ENCODE measurements around the gene NOL9. TPM values are rescaled to one million over a fixed set of nuclear protein-coding genes. Genes with fewer than 3 reads are reported as not detected.

The NOL9 gene
- total and polyA plus RNA-seq, 9 of the 15 experiments (the other 6 are each of a cell fraction or from before 2014, with no cell fraction given), result 5.6 to 76.5 (median 47.3) TPM

DNA sequence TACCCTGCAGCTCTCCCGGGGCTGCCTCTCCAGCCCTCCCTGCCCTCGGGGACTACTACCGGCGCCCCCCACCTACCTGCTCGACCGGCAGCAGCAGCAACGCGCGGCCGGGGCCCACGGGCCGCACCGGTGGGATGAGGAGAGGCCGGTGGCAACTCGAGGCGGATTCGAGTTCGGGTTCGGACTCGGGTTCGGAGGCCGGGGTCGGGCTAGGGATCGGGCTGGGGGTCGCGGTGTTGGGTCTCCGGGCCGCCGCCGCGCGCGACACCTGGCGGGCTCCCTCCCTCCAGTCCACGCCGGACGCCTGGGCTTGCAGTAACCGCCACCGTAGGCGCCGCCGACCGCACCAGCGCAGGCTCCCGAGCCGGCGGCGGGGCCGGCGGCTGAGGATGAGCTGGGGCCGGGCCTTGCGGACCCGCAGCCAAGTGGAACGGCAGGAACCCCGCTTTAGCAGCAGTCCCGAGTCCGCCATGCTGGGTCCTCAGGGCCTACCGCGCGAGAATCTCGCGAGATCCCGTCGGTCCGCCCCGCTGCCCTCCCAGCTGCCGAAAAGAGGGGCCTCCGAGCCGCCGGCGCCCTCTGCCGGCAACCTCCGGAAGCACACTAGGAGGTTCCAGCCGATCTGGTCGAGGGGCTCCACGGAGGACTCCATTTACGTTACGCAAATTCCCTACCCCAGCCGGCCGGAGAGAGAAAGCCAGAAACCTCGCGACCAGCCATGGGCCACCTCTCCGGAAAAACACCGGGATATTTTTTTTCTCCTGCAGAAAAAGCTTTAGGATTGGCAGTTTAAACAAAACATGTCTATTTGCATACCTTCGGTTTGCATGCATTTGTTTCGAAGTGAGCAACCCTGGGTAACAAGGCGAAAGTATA, at the start of gene NOL9 (continued):
- no peak for TF ChIP-seq ZNF146 (CRISPR knock-in tag; IDR thresholded peaks at IDR 0.05; ENCODE audit: unreplicated experiment)
- TF ChIP-seq ZNF507 (tag; conservative IDR thresholded peaks at IDR 0.05), result no peak

DNA sequence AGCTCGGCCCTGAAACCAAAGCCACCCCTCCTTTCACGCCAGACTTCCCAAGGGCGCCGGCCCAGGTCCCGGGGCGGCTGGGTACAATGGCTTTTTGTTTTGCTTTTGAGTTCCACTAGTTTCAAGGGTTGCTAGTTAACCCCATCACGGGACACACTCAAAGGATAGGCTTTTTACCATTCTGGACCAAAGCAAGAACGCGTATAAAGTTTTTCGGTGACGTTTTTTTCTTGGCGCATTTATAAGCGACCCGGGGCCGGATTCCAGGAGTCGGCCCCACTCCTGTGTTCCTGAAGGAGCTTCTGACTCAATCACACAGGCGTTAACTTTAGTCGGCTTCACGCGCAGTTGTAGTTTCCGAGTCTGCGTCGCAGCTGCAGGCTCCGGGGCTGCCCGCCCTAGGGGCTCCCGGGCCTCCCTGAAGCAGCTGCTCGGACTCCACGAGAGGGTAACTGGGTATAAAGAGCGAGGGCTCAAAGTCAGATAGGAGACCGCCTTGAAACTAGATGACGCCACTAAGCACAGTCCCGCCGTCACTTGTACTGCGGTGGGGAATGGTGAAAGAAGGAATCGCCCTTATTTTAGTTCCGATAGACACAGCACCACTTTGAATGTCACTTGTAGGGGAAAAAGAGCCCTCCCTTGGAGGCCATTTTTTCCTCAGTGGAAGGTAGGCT, 49.1 kb upstream of the NOL9 start:
- peak; percentile 70 for FAIRE-seq
- H3K36me3 ChIP-seq (ENCODE audit: control insufficient read depth, insufficient read depth, low read length), result peaks cover 22% of the 10 kb centered on the region; the same call in 2 of the 3 replicates
- intact Hi-C loops (cut with micrococcal nuclease), result no loop called here
- no peak for TF ChIP-seq CBFA2T2 (conservative IDR thresholded peaks at IDR 0.05)
- TF ChIP-seq, protein P1, sequence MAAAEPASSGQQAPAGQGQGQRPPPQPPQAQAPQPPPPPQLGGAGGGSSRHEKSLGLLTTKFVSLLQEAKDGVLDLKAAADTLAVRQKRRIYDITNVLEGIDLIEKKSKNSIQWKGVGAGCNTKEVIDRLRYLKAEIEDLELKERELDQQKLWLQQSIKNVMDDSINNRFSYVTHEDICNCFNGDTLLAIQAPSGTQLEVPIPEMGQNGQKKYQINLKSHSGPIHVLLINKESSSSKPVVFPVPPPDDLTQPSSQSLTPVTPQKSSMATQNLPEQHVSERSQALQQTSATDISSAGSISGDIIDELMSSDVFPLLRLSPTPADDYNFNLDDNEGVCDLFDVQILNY (CRISPR knock-in tag; IDR thresholded peaks at IDR 0.05), result no peak
- TF ChIP-seq PHF20 (IDR thresholded peaks at IDR 0.05; ENCODE audit: partially characterized antibody), result peak; percentile 8
- TF ChIP-seq, protein P2, sequence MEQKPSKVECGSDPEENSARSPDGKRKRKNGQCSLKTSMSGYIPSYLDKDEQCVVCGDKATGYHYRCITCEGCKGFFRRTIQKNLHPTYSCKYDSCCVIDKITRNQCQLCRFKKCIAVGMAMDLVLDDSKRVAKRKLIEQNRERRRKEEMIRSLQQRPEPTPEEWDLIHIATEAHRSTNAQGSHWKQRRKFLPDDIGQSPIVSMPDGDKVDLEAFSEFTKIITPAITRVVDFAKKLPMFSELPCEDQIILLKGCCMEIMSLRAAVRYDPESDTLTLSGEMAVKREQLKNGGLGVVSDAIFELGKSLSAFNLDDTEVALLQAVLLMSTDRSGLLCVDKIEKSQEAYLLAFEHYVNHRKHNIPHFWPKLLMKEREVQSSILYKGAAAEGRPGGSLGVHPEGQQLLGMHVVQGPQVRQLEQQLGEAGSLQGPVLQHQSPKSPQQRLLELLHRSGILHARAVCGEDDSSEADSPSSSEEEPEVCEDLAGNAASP (IDR thresholded peaks at IDR 0.05), result no peak
- no peak for TF ChIP-seq ZNF76 (CRISPR knock-in tag; IDR thresholded peaks at IDR 0.05; ENCODE audit: borderline replicate concordance)
- TF ChIP-seq ZNF3 (CRISPR knock-in tag; IDR thresholded peaks at IDR 0.05), result no peak
- TF ChIP-seq STAT5A (IDR thresholded peaks at IDR 0.05; ENCODE audit: borderline replicate concordance, low read length), result peak; percentile 14; the same call in 1 of the 2 replicates
- no peak; the same call in 1 of the 2 replicates for TF ChIP-seq ZNF584 (CRISPR knock-in tag; IDR thresholded peaks at IDR 0.05; ENCODE audit: low read depth)
- TF ChIP-seq TEAD1 (CRISPR knock-in tag; IDR thresholded peaks at IDR 0.05), result 0 out of 4 replicates have a peak, but pooled peaks of 1 of the 2 experiments have one; percentile 6

More for the DNA sequence above, 49.1 kb upstream of the NOL9 start:
- Histone ChIP-seq H4K20me1 (replicated peaks; ENCODE audit: control insufficient read depth, insufficient read depth, low read length) (peaks cover 29% of the 10 kb centered on the region), H3K27ac (ENCODE audit: extremely low read depth, low read depth, low read length) (peak overlapping the region; percentile 99), H3K4me3 (peak overlapping the region; percentile 89), H3K9me3 (replicated peaks; ENCODE audit: control insufficient read depth, insufficient read depth, low read depth, low read length) (no peaks in the 10 kb centered on the region), H2AFZ (ENCODE audit: low read depth, low read length) (peak overlapping the region; percentile 100), H3K27me3 (ENCODE audit: control insufficient read depth in 2 of 2, insufficient read depth in 2 of 2, low read length in 2 of 2) (no peaks in the 10 kb centered on the region), H3K9me1 (ENCODE audit: control insufficient read depth, insufficient read depth, low read length) (peaks cover 14% of the 10 kb centered on the region), H3K79me2 (ENCODE audit: control insufficient read depth, insufficient read depth, low read length) (peaks cover 41% of the 10 kb centered on the region), H3K9ac (ENCODE audit: insufficient read depth in 1 of 2, low read depth in 2 of 2, low read length in 2 of 2) (peak overlapping the region; percentile 95 to 96), H3K4me2 (ENCODE audit: insufficient read depth, low read length) (peak overlapping the region; percentile 75), H3K4me1 (replicated peaks in 1 of 2; ENCODE audit: control insufficient read depth in 2 of 2, insufficient read depth in 2 of 2, low read length in 2 of 2) (peaks cover 32 to 53% of the 10 kb centered on the region in 2 experiments)
- BruUV-seq (replicated peaks), result TSS peak; percentile 90
- ChIA-PET POLR2A (interaction anchor here (0.6 to 10.7 kb wide), 14 partner anchors 8 to 718 kb away, joined by 3 to 221 read pairs (median 6); partner anchors contain the start of genes PHF13, THAP3 and ZBTB48), CTCF (ENCODE audit: low intra/inter-chr PET ratio) (no interaction called here)
- in situ Hi-C loops (cut with MboI), result no loop called here
- 1% methylated on average over 36 of the region's 36 CpGs for WGBS (ENCODE audit: insufficient coverage, low coverage, missing lambda C conversion rate)
- DNase-seq (ENCODE audit: extremely low read depth in 1 of 4, low spot score in 3 of 4) (peak in 2 of 4 experiments; percentile 63 to 80), ATAC-seq (peak; percentile 26)
